H9 (cell line): ENCODE measurements around the gene NFIX. TPM values are rescaled to one million over a fixed set of nuclear protein-coding genes. Genes with fewer than 3 reads are reported as not detected.

Experiments used
- DNase-seq: peaks from one replicate; pipeline ENCODE4 v3.0.0-alpha.2; 2017
- H2AFZ ChIP-seq: one replicate; pipeline ENCODE4 v1.6.1; 2013; ENCODE audit warnings: mild to moderate bottlenecking, low read length, control low read depth, moderate library complexity
- H2AK5ac ChIP-seq: 2 replicates; pipeline ENCODE4 v1.6.1; 2013; ENCODE audit warnings: low read length, control low read depth, mixed read lengths; ENCODE audit not compliant: insufficient read length
- H2BK120ac ChIP-seq: one replicate; pipeline ENCODE4 v1.6.1; 2013; ENCODE audit warnings: low read depth, mild to moderate bottlenecking, low read length, control low read depth, inconsistent platforms; ENCODE audit not compliant: poor library complexity, severe bottlenecking
- H2BK12ac ChIP-seq: 2 replicates; pipeline ENCODE4 v1.6.1; 2013; ENCODE audit warnings: low read length, control low read depth, mixed read lengths, low read depth; ENCODE audit not compliant: insufficient read length
- H2BK15ac ChIP-seq: 2 replicates; pipeline ENCODE4 v1.6.1; 2013; ENCODE audit warnings: low read depth, low read length, control low read depth
- H2BK20ac ChIP-seq: one replicate; pipeline ENCODE4 v1.6.1; 2013; ENCODE audit warnings: low read depth, mild to moderate bottlenecking, low read length, control low read depth, inconsistent platforms; ENCODE audit not compliant: poor library complexity, severe bottlenecking
- H2BK5ac ChIP-seq: 2 replicates; pipeline ENCODE4 v1.6.1; 2013; ENCODE audit warnings: low read length, control low read depth, mixed read lengths; ENCODE audit not compliant: insufficient read length
- H3K14ac ChIP-seq: 2 replicates; pipeline ENCODE4 v1.6.1; 2013; ENCODE audit warnings: low read length, control low read depth; ENCODE audit not compliant: insufficient read depth
- H3K18ac ChIP-seq: 2 replicates; pipeline ENCODE4 v1.6.1; 2013; ENCODE audit warnings: low read depth, mild to moderate bottlenecking, mixed read lengths, low read length, control low read depth; ENCODE audit not compliant: insufficient read length
- H3K23ac ChIP-seq: 2 replicates; pipeline ENCODE4 v1.6.1; 2013; ENCODE audit warnings: low read length, control low read depth, mixed read lengths, low read depth; ENCODE audit not compliant: insufficient read length
- H3K23me2 ChIP-seq: 2 replicates; pipeline ENCODE4 v1.6.1; 2013; ENCODE audit warnings: low read depth, mild to moderate bottlenecking, mixed read lengths, low read length, control low read depth; ENCODE audit not compliant: insufficient read length, poor library complexity, severe bottlenecking
- H3K27ac ChIP-seq: 2 replicates; pipeline ENCODE4 v1.5.1; 2013; ENCODE audit warnings: low read length, control low read depth, mixed read lengths, low read depth; ENCODE audit not compliant: insufficient read length
- H3K27me3 ChIP-seq: 2 replicates; pipeline ENCODE4 v1.6.1; 2013; ENCODE audit warnings: low read length, control low read depth, inconsistent platforms; ENCODE audit not compliant: insufficient read depth
- H3K4ac ChIP-seq: 2 replicates; pipeline ENCODE4 v1.6.1; 2013; ENCODE audit warnings: low read depth, mild to moderate bottlenecking, control low read depth, inconsistent platforms, low read length, moderate library complexity
- H3K4me1 ChIP-seq: 2 replicates; pipeline ENCODE4 v1.6.1; 2013; ENCODE audit warnings: low read length, control low read depth, inconsistent platforms; ENCODE audit not compliant: insufficient read depth
- H3K4me2 ChIP-seq: 2 replicates; pipeline ENCODE4 v1.6.1; 2013; ENCODE audit warnings: low read length, control low read depth, mixed read lengths; ENCODE audit not compliant: insufficient read length, insufficient read depth
- H3K56ac ChIP-seq: 2 replicates; pipeline ENCODE4 v1.6.1; 2013; ENCODE audit warnings: low read depth, mild to moderate bottlenecking, mixed read lengths, low read length, control low read depth; ENCODE audit not compliant: insufficient read length
- H3K79me1 ChIP-seq: 2 replicates; pipeline ENCODE4 v1.6.1; 2013; ENCODE audit warnings: low read depth, mild to moderate bottlenecking, moderate library complexity, low read length, control low read depth, inconsistent platforms; ENCODE audit not compliant: insufficient read depth, poor library complexity, severe bottlenecking
- H3K79me2 ChIP-seq: 2 replicates; pipeline ENCODE4 v1.6.1; 2013; ENCODE audit warnings: low read length, control low read depth, inconsistent platforms; ENCODE audit not compliant: insufficient read depth
- H3K9ac ChIP-seq: 2 replicates; pipeline ENCODE4 v1.6.1; 2013; ENCODE audit warnings: low read length, control low read depth, mixed read lengths; ENCODE audit not compliant: insufficient read length; ENCODE audit errors: extremely low read depth
- H3K9me3 ChIP-seq: one replicate; pipeline ENCODE4 v1.6.1; 2013; ENCODE audit warnings: low read depth, low read length, inconsistent platforms; ENCODE audit not compliant: control insufficient read depth
- H3T11ph ChIP-seq: one replicate; pipeline ENCODE4 v1.6.1; 2013; ENCODE audit warnings: mild to moderate bottlenecking, low read length, control low read depth, inconsistent platforms
- H4K20me1 ChIP-seq: one replicate; pipeline ENCODE4 v1.6.1; 2013; ENCODE audit not compliant: control insufficient read depth, insufficient read length, insufficient read depth
- H4K5ac ChIP-seq: 2 replicates; pipeline ENCODE4 v1.6.1; 2013; ENCODE audit warnings: low read depth, mild to moderate bottlenecking, mixed read lengths, low read length, control low read depth; ENCODE audit not compliant: insufficient read length
- H4K8ac ChIP-seq: replicated peaks from 2 replicates; pipeline ENCODE4 v1.6.1; 2013; ENCODE audit warnings: low read length, control low read depth, mixed read lengths, low read depth; ENCODE audit not compliant: insufficient read length
- H4K91ac ChIP-seq: 2 replicates; pipeline ENCODE4 v1.6.1; 2013; ENCODE audit warnings: low read depth, mild to moderate bottlenecking, moderate library complexity, mixed read lengths, low read length, control low read depth; ENCODE audit not compliant: insufficient read length
- H3K27ac Mint-ChIP-seq, 3 experiments: 2 replicates in 2 of 3; 3 replicates in 1 of 3; pipeline ENCODE4 v1.8.0; 2020 to 2021; ENCODE audit warnings: mixed read lengths in 3 of 3, mild to moderate bottlenecking in 1 of 3, moderate library complexity in 1 of 3
- H3K27me3 Mint-ChIP-seq: 2 replicates; pipeline ENCODE4 v1.8.0; 2021; ENCODE audit warnings: low read depth, mild to moderate bottlenecking, moderate library complexity, mixed read lengths
- H3K36me3 Mint-ChIP-seq, 3 experiments: 2 replicates in 2 of 3; 3 replicates in 1 of 3; pipeline ENCODE4 v1.8.0; 2020 to 2021; ENCODE audit warnings: low read depth in 3 of 3, mixed read lengths in 3 of 3; ENCODE audit not compliant: insufficient read depth in 1 of 3
- H3K4me1 Mint-ChIP-seq, 2 experiments: 2 replicates each; pipeline ENCODE4 v1.8.0; 2020; ENCODE audit warnings: mixed read lengths in 2 of 2
- H3K4me3 Mint-ChIP-seq, 2 experiments: 2 replicates in 1 of 2; 3 replicates in 1 of 2; pipeline ENCODE4 v1.8.0; 2020 to 2021; ENCODE audit warnings: mild to moderate bottlenecking in 2 of 2, mixed read lengths in 2 of 2, moderate library complexity in 1 of 2
- H3K9me3 Mint-ChIP-seq, 2 experiments: 2 replicates in 1 of 2; 3 replicates in 1 of 2; pipeline ENCODE4 v1.8.0; 2020; ENCODE audit warnings: mild to moderate bottlenecking in 2 of 2, mixed read lengths in 2 of 2, moderate library complexity in 1 of 2
- whole genome bisulfite sequencing: extraction: QIAGEN DNeasy Blood & Tissue Kit; methylation state at CpG from one replicate; pipeline ENCODE4 v1.1.7; 2013; ENCODE audit warnings: missing lambda C conversion rate, low lambda C conversion rate, mixed read lengths; ENCODE audit not compliant: insufficient read length; ENCODE audit errors: extremely low coverage; 5-methylcytosine and 5-hydroxymethylcytosine counted together
- total RNA-seq: library from RNA; stranded (reverse); gene quantifications from 2 replicates; pipeline ENCODE4 v1.2.1, GENCODE V29; 2021
- TF ChIP-seq, protein P1 (sequence below): fragments of 200-600 bp; sonication (generic); conservative IDR thresholded peaks from 3 replicates; pipeline ENCODE4 v1.8.0; 2021; ENCODE audit warnings: antibody characterized with exemption, mild to moderate bottlenecking

NFIX gene
- total RNA-seq, 1 experiment from 2014 or later = 0.31 TPM

DNA sequence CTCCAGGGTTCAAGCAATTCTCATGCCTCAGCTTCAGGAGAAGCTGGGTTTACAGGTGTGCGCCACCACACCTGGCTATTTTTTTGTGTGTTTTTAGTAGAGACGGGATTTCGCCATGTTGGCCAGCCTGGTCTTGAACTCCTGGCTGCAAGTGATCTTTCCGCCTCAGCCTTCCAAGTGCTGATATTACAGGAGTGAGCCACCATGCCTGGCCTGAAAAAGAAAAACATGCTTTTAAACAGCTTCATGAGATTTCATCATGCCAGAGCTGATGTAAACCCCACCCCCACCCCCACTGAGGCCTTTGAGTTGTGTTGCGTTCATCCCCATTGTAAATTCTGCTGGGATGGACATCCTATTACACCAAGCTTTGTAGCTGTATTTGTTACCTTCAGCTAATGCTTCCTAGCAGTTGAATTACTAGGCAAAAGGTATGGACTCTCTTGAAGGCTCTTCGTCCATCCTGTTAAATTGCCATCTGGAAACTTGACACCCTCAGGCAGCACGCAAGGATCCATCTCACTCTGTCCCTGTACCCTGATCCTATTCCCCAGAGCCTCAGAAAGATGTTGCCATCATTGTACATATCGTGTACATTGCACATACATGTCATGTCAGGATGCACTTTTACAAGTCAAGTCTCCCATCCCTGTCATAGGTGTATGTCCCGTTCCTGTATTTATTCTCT lies 47.3 kb downstream of the NFIX start:
- WGBS = no CpG with 5 or more reads among the region's 9 CpGs
- Histone ChIP-seq H3T11ph (no peak overlapping the region), H4K91ac (no peak overlapping the region), H3K23me2 (no peaks in the 10 kb centered on the region), H3K27me3 (peaks cover 6% of the 10 kb centered on the region; the same call in 1 of the 2 replicates), H3K9ac (no peak overlapping the region), H3K27ac (no peak overlapping the region), H2BK5ac (no peak overlapping the region), H3K23ac (no peak overlapping the region), H3K79me2 (no peaks in the 10 kb centered on the region), H2BK12ac (no peak overlapping the region), H3K4me2 (no peak overlapping the region), H2AFZ (no peak overlapping the region), H2AK5ac (no peak overlapping the region), H3K56ac (no peak overlapping the region), H2BK15ac (no peak overlapping the region), H4K20me1 (no peaks in the 10 kb centered on the region), H3K9me3 (no peaks in the 10 kb centered on the region), H3K4me1 (no peaks in the 10 kb centered on the region), H4K8ac (no peak overlapping the region), H4K5ac (no peak overlapping the region), H3K14ac (no peak overlapping the region), H3K79me1 (no peaks in the 10 kb centered on the region), H3K18ac (no peak overlapping the region), H3K4ac (no peak overlapping the region), H2BK120ac (no peak overlapping the region), H2BK20ac (no peak overlapping the region)
- peaks cover 0 to 4% of the 10 kb centered on the region in 2 experiments; a peak in 1 of 4 replicates for H3K4me1 Mint-ChIP-seq
- H3K27me3 Mint-ChIP-seq = peaks cover 92% of the 10 kb centered on the region
- no peak overlapping the region for H3K27ac Mint-ChIP-seq
- H3K4me3 Mint-ChIP-seq = no peak overlapping the region
- no peaks in the 10 kb centered on the region for H3K9me3 Mint-ChIP-seq
- TF ChIP-seq, protein P1, sequence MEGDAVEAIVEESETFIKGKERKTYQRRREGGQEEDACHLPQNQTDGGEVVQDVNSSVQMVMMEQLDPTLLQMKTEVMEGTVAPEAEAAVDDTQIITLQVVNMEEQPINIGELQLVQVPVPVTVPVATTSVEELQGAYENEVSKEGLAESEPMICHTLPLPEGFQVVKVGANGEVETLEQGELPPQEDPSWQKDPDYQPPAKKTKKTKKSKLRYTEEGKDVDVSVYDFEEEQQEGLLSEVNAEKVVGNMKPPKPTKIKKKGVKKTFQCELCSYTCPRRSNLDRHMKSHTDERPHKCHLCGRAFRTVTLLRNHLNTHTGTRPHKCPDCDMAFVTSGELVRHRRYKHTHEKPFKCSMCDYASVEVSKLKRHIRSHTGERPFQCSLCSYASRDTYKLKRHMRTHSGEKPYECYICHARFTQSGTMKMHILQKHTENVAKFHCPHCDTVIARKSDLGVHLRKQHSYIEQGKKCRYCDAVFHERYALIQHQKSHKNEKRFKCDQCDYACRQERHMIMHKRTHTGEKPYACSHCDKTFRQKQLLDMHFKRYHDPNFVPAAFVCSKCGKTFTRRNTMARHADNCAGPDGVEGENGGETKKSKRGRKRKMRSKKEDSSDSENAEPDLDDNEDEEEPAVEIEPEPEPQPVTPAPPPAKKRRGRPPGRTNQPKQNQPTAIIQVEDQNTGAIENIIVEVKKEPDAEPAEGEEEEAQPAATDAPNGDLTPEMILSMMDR = no peak
- H3K36me3 Mint-ChIP-seq = no peaks in the 10 kb centered on the region
- no peak for DNase-seq
